GDM1 (cell line): ENCODE results near the gene DEFB112.

Experiments
- DNase-seq: peaks from one replicate; lab custom pipeline; 2025; lab: John Stamatoyannopoulos, UW

DEFB112 gene

DNA sequence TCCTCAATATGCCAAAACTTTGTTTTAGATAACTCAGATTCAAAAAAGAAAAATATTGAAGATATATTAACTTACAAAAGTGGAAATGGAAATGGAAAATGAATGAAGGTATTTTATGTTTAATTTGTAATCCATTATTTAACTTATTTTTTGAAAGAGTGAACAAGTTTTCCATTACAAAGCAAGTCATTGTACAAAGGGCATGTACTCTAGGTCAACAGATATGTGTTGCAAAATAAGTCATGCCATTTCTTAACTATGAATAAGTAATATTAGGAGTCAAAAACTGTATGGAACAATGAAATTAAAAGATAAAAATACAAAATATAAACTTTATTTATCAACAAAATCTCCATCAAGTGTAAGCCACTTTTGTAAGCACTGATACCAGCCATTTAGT, 54.5 kb downstream of the DEFB112 start:
- DNase-seq = no peak
